Activated naive CD8-positive, alpha-beta T cell (primary cell): ENCODE results near the gene FAIM.

Source experiments
- H3K27ac Mint-ChIP-seq: one replicate; pipeline ENCODE4 v1.8.0; 2021; ENCODE audit warnings: mixed read lengths
- H3K27me3 Mint-ChIP-seq: one replicate; pipeline ENCODE4 v1.8.0; 2021; ENCODE audit warnings: mixed read lengths
- H3K36me3 Mint-ChIP-seq: one replicate; pipeline ENCODE4 v1.8.0; 2021; ENCODE audit warnings: mixed read lengths
- H3K4me1 Mint-ChIP-seq: one replicate; pipeline ENCODE4 v1.8.0; 2021; ENCODE audit warnings: low read depth, mixed read lengths
- H3K4me3 Mint-ChIP-seq: one replicate; pipeline ENCODE4 v1.8.0; 2021; ENCODE audit warnings: mild to moderate bottlenecking, mixed read lengths
- H3K9me3 Mint-ChIP-seq: one replicate; pipeline ENCODE4 v1.8.0; 2021; ENCODE audit warnings: low read depth, mixed read lengths

FAIM gene

DNA sequence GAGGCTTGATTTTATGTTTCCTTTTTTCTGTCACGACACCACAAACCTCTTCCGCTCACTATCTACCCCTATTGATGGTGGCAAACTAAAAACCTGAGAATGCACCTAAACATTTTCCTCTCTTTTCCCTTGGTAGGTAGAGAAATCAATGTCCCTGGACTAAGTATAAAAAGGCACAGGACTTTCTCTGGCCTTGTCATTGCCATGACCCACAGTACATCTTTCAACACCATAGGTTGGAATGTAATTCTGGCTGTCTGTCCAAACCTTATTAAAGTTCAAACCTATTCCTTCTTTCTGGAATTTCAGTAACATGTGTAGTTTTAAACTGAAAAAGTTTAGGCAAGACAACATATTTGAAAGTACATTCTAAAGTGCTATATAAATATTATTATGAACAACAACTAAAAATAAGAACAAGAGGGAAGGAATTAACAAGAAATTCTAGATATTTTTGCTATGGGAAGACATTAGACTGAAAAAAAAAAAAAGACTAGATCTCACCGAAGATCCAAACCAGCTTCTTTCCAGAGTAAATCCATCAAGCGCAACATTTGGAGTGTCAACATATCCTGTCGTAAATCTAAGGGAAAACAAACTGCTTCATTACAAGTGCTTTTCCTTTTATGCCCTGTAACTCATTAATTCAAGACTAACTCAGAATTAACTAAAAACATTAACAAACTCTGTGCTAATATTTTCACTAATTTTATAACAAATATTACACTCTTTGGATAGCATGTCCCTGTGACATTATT lies 73.1 kb downstream of the FAIM start:
- Mint-ChIP-seq H3K4me1 (no peaks in the 10 kb centered on the region), H3K27me3 (no peaks in the 10 kb centered on the region), H3K36me3 (peaks cover 2% of the 10 kb centered on the region), H3K4me3 (no peak overlapping the region), H3K27ac (no peak overlapping the region), H3K9me3 (no peaks in the 10 kb centered on the region)

GRCh38 chr3:138682648-138683047 lies 74.1 kb downstream of the FAIM start:
- no peak overlapping the region for H3K4me3 Mint-ChIP-seq
- no peaks in the 10 kb centered on the region for H3K27me3 Mint-ChIP-seq
- no peak overlapping the region for H3K27ac Mint-ChIP-seq
- no peaks in the 10 kb centered on the region for H3K9me3 Mint-ChIP-seq
- peaks cover 2% of the 10 kb centered on the region for H3K4me1 Mint-ChIP-seq
- H3K36me3 Mint-ChIP-seq, result peaks cover 2% of the 10 kb centered on the region
